Measurements from ENCODE around the gene BAZ2B. TPM values are rescaled to one million over a fixed set of nuclear protein-coding genes. Genes with fewer than 3 reads are reported as not detected.
A peak's percentile ranks its signal among the peaks of the same experiment; 100 is the strongest.

The BAZ2B gene
- total and polyA plus RNA-seq, 9 of the 15 experiments (the other 6 are each of a cell fraction or from before 2014, with no cell fraction given), result 7.5 to 38.6 (median 19.8) TPM

DNA sequence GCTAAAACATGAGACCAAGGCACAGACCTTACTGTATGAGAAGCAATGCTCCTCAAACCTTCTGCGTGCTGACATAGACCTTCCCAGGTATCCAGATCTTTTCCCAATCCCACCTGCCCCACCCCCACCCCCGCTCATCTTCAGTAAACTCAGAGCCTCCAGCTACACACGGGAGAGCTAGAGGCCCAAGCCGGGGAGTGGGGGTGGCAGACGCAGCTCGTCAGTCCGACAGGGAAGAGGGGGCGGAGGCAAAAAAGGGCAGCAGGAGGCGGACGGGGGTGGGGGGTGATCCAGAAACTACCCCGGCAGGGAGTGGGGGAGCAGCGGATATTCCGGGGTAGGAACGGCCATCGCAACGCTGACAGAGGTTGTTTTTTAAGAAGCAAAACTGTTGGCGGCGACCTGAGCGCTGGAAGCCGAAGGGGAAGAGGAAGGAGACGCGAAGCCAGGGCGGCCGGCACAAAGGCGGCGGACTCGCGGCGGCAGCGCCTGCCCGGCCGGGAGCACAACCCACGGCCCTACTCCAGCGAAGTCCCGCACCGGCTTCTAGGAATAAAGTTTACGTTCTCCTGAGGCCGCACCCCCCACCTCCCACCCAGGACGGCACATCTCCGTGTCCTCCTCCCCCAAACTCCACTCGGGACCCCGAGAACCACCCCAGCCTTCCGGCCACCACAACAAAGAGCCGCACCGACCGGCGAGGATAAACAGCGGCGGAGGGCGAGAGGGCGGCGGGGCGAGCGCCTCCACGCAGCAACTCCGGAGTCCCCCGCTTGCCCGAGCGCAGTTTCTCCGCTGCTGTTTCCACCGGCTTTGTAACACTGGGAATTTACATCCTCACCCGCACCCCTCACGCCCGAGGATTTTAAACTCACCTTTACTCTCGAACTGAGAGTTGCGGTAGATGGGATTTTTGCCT, 722 bp downstream of the BAZ2B start (continued):
- TF ChIP-seq JUND (IDR thresholded peaks at IDR 0.05; ENCODE audit: borderline replicate concordance, low read depth, low read length), result peak; percentile 41; the same call in 1 of the 2 replicates
- TF ChIP-seq JUND (tag; IDR thresholded peaks at IDR 0.05; ENCODE audit: borderline replicate concordance, low read depth, low read length), result no peak; the same call in 2 of the 3 replicates
- TF ChIP-seq, protein P1, sequence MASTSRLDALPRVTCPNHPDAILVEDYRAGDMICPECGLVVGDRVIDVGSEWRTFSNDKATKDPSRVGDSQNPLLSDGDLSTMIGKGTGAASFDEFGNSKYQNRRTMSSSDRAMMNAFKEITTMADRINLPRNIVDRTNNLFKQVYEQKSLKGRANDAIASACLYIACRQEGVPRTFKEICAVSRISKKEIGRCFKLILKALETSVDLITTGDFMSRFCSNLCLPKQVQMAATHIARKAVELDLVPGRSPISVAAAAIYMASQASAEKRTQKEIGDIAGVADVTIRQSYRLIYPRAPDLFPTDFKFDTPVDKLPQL (IDR thresholded peaks at IDR 0.05; ENCODE audit: extremely low read depth, insufficient read length), result no peak
- TF ChIP-seq TARDBP (IDR thresholded peaks at IDR 0.05), result no peak
- TF ChIP-seq MAFK (IDR thresholded peaks at IDR 0.05; ENCODE audit: low read length), result no peak
- peak; percentile 54 for TF ChIP-seq SMAD1 (IDR thresholded peaks at IDR 0.05; ENCODE audit: low read depth, low read length, partially characterized antibody)
- no peak for TF ChIP-seq NFYB (IDR thresholded peaks at IDR 0.05; ENCODE audit: extremely low read depth, insufficient read length)
- TF ChIP-seq, protein P2, sequence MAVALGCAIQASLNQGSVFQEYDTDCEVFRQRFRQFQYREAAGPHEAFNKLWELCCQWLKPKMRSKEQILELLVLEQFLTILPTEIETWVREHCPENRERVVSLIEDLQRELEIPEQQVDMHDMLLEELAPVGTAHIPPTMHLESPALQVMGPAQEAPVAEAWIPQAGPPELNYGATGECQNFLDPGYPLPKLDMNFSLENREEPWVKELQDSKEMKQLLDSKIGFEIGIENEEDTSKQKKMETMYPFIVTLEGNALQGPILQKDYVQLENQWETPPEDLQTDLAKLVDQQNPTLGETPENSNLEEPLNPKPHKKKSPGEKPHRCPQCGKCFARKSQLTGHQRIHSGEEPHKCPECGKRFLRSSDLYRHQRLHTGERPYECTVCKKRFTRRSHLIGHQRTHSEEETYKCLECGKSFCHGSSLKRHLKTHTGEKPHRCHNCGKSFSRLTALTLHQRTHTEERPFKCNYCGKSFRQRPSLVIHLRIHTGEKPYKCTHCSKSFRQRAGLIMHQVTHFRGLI (CRISPR knock-in tag; IDR thresholded peaks at IDR 0.05), result no peak
- TF ChIP-seq ZNF282 (CRISPR knock-in tag; IDR thresholded peaks at IDR 0.05), result no peak
- TF ChIP-seq, protein P3, sequence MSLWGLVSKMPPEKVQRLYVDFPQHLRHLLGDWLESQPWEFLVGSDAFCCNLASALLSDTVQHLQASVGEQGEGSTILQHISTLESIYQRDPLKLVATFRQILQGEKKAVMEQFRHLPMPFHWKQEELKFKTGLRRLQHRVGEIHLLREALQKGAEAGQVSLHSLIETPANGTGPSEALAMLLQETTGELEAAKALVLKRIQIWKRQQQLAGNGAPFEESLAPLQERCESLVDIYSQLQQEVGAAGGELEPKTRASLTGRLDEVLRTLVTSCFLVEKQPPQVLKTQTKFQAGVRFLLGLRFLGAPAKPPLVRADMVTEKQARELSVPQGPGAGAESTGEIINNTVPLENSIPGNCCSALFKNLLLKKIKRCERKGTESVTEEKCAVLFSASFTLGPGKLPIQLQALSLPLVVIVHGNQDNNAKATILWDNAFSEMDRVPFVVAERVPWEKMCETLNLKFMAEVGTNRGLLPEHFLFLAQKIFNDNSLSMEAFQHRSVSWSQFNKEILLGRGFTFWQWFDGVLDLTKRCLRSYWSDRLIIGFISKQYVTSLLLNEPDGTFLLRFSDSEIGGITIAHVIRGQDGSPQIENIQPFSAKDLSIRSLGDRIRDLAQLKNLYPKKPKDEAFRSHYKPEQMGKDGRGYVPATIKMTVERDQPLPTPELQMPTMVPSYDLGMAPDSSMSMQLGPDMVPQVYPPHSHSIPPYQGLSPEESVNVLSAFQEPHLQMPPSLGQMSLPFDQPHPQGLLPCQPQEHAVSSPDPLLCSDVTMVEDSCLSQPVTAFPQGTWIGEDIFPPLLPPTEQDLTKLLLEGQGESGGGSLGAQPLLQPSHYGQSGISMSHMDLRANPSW (CRISPR knock-in tag; IDR thresholded peaks at IDR 0.05), result no peak
- TF ChIP-seq, protein P4, sequence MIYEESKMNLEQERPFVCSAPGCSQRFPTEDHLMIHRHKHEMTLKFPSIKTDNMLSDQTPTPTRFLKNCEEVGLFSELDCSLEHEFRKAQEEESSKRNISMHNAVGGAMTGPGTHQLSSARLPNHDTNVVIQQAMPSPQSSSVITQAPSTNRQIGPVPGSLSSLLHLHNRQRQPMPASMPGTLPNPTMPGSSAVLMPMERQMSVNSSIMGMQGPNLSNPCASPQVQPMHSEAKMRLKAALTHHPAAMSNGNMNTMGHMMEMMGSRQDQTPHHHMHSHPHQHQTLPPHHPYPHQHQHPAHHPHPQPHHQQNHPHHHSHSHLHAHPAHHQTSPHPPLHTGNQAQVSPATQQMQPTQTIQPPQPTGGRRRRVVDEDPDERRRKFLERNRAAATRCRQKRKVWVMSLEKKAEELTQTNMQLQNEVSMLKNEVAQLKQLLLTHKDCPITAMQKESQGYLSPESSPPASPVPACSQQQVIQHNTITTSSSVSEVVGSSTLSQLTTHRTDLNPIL (CRISPR knock-in tag; IDR thresholded peaks at IDR 0.05), result no peak
- no peak for TF ChIP-seq FOSL1 (tag; conservative IDR thresholded peaks at IDR 0.05)
- peak; percentile 99 for TF ChIP-seq EGR1 (conservative IDR thresholded peaks at IDR 0.05)
- no peak for TF ChIP-seq SMARCB1 (IDR thresholded peaks at IDR 0.05; ENCODE audit: insufficient read length, low read depth)
- TF ChIP-seq ZNF165 (CRISPR knock-in tag; IDR thresholded peaks at IDR 0.05; ENCODE audit: borderline replicate concordance), result no peak
- TF ChIP-seq BHLHE40 (IDR thresholded peaks at IDR 0.05; ENCODE audit: low read length), result 0 out of 2 replicates have a peak, but pooled peaks have one; percentile 25
- no peak for TF ChIP-seq RFX1 (IDR thresholded peaks at IDR 0.05)
- TF ChIP-seq CREB1 (IDR thresholded peaks at IDR 0.05), result no peak
- 0 out of 2 replicates have a peak, but pooled peaks have one; percentile 26 for TF ChIP-seq CREB1 (CRISPR knock-in tag; IDR thresholded peaks at IDR 0.05)
- peak; percentile 32 for TF ChIP-seq CHD2 (IDR thresholded peaks at IDR 0.05; ENCODE audit: low read depth, low read length)
- peak; percentile 75 for TF ChIP-seq FOXJ2 (tag; IDR thresholded peaks at IDR 0.05)
- peak in 1 of 2 experiments; percentile 23; a peak in 1 of 4 replicates for TF ChIP-seq SIN3A (IDR thresholded peaks at IDR 0.05; ENCODE audit: borderline replicate concordance in 2 of 2, control insufficient read depth in 1 of 2, low read depth in 2 of 2, low read length in 2 of 2)
- TF ChIP-seq MBD2 (IDR thresholded peaks at IDR 0.05; ENCODE audit: borderline replicate concordance, low read depth), result peak; percentile 9; the same call in 1 of the 2 replicates

Data from K562 (cell line).